CD4-positive, alpha-beta T cell treated with Interferon alpha-2 for 1 hour (primary cell): ENCODE results near the gene VDAC2.
"Not testable (repeated sequence)": the region's sequence is repeated elsewhere in the genome, so short reads cannot be mapped to it uniquely, and the experiment has no call there.

Experiments
- DNase-seq, 2 donors: peaks; one replicate each; pipeline ENCODE4 v3.0.0-alpha.2; 2020 to 2022

Gene VDAC2

DNA sequence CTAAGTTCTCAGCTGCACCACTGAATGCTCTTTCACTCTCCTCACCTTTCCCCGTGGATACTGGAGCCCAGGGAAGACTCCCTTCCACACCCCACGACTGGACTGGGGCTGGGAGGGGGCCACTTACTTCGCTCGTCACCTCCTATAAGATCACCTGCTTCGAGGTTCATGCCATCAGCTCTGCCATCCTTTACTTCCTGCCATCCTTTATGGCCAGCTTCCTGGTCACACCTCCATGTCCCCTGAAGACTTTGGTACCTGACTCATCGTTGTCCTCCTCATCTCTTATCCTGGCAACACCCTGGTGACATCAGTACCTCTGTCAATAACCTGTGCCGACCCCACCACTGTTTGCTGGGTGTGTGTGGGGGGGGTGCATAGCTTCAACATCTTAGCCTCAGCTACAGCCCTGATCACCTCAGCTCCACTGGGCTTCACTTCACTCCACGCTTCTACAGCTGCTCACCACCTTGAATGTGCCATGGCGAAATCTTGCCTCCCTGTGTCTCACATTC lies 8.7 kb upstream of the VDAC2 start:
- DNase-seq, result no peak

DNA sequence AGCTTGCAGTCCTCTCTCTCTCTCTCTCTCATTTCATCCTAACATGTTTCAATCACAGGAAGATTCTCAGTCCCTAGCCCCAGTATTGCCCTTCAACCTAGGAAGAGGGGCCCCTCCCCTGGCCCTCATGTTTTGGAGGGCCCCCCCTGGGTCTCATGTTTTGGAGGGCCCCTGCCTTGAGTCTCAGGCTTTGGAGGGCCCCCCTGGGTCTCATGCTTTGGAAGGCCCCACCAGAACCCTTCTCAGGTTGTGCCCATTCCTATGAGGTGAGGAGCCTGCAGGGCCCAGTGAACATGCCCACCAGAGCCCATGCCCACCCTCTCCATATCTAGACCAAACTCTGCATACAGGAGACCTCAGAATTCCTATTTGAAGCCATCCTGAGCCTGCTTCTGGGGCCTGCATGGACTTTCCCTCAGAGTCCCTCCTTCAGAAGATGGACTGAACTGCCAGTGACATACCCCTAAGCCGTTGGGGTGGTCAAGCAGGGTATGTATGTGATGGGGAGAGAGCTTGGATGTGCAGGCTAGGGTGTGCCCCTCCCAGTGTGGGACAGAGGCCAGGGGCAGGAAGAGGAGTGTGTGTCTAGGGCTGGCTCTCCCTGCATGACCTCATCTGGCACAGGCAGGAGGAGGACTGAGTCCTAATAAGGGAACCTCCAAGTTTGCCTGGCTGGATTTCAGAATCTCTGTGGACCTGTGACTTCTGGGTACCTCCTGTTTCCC lies 8.1 kb upstream of the VDAC2 start:
- DNase-seq, result no peak

DNA sequence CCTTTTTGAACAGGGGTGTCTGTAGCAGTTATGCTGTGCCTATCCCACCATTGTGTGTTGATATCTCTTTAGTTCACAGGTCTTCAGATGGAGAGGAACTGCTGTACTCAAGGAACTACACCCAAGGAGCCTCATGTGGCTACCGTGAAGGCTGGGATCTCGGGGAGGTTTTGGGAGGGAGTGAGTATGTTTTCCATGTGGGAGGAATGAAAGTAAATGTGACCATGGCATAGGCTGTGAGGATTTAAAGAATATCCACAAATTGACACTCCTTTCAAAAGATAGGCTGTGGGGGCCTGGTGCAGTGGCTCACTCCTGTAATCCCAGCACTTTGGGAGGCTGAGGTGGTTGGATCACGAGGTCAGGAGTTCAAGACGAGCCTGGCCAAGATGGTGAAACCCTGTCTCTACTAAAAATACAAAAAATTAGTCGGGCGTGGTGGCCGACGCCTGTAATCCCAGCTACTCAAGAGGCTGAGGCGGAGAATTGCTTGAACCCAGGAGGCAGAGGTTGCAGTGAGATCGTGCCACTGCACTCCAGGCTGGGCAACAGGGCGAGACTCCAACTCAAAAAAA lies 7.5 kb upstream of the VDAC2 start:
- DNase-seq, result not testable (repeated sequence)

- DNase-seq, result no peak
Observed at GRCh38 chr10:75203724-75204123, 6.9 kb upstream of the VDAC2 start.

GRCh38 chr10:75205908-75206307 lies 4.7 kb upstream of the VDAC2 start:
- no peak for DNase-seq

- not testable (repeated sequence) for DNase-seq
Observed at GRCh38 chr10:75206638-75207037, 4.0 kb upstream of the VDAC2 start.

DNA sequence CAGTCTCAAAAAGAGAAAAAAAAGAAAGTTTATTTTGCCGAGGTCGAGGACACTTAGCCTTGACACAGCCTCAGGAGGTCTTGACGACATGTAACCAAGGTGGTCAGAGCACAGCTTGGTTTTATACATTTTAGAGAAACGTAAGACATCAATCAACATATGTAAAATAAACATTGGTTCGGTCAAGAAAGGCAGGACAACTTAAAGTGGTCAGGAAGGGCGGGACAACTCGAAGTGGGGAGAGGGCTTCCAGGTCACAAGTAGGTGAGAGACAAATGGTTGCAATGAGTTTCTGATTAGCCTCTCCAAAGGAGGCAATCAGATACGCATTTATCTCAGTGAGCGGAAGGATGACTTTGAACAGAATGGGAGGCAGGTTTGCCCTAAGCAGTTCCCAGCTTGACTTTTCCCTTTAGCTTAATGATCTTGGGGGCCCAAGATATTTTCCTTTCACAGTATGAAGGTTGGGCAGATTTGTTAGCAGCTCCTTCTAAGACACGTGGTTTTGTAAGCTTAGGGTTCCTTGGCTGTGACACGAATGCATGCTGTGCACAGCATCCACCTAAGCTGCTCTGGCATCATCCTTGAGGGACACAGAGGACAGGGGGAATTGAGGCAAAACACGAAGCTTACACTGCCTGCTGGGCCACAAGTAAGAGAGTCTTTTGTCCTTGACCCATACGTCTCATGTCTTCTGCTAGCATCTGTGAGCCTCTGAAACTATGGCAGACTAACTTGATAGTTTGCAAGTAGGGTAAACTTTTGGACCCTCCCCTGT lies 3.3 kb upstream of the VDAC2 start:
- no peak for DNase-seq

GRCh38 chr10:75207857-75208144 lies 2.8 kb upstream of the VDAC2 start:
- DNase-seq, result no peak

- no peak for DNase-seq
Observed at GRCh38 chr10:75208181-75208580, 2.4 kb upstream of the VDAC2 start.

DNA sequence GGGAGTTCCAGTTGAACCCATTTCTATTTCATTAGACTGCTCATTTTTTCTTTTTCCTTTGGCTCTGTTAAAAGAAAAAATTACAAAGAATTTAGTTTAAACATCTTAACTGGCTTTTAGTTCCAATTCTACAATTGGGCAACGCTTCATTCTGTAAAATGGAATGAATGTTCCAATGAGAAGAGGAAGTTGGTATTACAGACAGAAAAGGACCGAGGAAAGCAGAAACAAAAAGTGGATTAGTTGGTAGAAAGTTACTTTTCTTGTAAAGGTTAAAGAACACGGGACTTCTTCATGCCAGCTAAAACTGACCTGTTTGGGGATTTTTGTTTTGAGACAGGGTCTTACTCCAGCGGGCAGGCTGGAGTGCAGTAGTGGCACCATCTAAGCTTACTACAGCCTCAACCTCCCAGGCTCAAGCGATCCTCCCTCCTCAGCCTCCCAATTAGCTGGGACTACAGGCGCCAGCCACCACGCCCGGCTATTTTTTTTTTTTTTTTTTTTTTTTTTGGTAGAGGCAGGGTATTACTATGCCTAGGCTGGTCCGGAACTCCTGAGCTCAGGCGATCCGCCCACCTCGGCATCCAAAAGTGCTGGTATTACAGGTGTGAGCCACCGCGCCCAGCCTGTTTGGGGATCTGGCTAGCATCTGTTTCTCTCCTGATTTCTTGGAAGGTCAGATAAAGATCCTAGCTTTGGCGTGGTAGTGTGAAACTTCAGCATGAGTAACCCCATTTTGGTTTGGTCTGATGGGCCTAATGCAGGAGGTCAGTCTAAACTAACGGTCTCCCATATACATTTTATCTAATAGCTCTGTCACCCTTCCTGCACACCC lies 1.3 kb upstream of the VDAC2 start:
- DNase-seq, result no peak

- peak; percentile 77 to 81 for DNase-seq
Observed at GRCh38 chr10:75209921-75210281, 695 bp upstream of the VDAC2 start.

DNA sequence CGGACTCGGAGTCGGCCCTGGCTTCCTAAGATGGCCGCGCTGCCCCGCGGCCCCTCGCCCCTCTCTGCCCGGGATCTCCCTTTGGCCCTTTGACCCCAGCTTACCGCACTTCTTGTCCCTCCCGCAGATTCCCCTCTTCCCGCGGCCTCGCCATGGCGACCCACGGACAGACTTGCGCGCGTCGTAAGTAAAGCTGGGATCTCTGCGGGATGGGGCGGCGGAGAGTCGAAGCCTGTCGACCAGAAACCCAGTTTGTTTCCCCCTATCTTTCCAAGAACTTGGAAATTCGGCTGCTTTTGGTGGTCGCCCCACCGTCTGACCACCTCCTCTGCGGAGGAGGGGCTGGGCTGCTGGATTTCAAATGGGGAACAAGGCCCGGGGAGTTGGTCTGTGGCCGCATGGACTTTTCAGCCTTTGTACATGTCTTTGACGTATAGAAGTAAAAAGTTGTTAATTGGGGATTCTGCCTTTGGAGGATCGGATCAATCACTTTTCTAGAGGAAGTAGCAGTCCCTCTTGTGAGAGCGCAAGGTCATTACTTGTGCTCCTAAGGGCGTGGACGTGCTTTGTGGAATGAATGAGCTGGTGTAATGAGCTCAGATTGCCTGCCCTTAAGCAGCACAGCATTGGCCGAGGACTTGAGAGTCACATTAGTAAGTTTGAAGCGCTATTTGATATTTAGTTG lies 553 bp downstream of the VDAC2 start:
- DNase-seq, result peak in 1 of 2 donors; percentile 41

DNA sequence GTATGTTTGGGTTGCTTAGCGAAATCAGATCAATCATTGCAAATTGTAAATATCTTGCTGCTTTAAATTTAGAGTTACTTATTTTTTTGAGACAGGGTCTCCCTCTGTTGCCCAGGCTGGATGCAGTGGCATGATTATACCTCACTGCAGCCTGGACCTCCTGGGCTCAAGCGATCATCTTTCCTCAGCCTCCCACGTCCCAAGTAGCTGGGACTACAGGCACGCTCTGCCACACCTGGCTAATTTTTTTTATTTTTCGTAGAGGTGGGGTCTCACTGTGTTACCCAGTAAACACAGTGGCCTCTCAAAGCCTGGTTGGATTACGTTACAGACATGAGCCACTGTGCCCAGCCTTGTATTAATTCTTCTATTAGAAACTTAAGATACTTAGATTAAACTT lies 1.7 kb downstream of the VDAC2 start:
- DNase-seq, result no peak

DNA sequence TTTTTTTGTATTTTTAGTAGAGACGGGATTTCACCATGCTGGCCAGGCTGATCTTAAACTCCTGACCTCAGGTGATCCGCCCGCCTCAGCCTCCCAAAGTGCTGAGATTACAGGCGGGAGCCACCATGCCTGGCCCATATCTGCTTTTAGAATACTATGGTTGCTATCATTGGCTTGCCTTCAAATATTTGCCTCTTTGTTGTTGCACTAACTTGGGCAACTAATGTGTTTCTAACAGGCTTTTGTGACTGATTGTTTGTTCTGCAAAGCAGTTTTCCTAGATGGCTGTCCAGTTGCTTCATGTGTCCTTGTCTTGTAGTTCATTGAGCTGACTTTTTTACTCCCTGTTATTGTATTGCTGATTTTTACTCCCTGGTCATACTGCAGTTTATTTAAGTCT lies 9.7 kb downstream of the VDAC2 start:
- no peak for DNase-seq

DNA sequence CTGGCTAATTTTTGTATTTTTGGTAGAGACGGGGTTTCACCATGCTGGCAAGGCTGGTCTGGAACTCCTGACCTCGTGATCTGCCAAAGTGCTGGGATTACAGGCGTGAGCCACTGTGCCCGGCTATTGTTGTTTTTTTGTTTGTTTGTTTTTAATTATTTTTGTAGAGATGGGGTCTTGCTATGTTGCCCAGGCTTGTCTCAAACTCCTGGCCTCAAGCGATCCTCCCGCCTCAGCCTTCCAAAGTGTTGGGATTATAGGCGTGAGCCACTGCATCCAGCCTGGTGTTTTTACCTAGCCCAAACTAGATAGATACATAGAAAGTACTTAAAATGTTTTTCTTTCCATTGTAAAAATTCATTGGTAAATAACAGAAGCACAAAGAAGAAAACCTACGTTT lies 10.9 kb downstream of the VDAC2 start:
- not testable (repeated sequence) for DNase-seq

- no peak for DNase-seq
Observed at GRCh38 chr10:75223507-75223906, 12.9 kb downstream of the VDAC2 start.

GRCh38 chr10:75226095-75226494 lies 15.5 kb downstream of the VDAC2 start:
- DNase-seq, result no peak

DNA sequence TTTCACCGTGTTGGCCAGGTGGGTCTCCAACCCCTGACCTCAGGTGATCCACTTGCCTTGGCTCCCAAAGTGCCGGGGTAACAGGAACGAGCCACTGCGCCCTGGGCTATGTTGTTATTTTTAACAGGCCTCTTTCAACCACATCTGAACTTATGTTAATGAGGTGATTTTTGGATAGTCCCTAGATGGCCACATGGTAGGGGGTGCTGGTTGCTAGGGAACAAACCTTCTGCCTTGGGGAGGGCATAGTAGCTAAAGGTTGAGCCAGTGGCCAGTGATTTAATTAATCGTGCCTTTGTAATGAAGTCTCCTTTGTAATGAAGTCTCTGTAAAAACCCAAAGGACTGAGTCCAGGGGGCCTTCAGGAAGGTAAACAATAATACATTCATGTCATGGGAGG lies 16.1 kb downstream of the VDAC2 start:
- DNase-seq, result no peak

DNA sequence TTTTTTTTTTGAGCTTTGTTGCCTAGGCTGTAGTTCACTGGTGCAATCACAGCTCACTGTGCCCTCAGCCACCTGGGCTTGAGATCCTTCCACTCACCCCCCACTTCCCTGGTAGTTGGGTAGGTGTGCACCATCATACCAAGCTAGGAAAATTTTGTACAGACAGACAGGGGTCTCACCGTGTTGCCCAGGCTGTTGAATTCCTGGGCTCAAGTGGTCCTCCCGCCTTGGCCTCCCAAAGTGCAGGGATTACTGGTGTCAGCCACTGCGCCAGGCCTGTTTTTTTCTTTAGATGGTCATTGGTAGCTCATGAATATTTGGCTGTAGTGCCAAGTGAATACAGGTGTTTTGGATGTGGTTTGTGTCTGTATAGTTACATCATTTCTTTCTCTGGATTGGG lies 17.7 kb downstream of the VDAC2 start:
- DNase-seq, result no peak

DNA sequence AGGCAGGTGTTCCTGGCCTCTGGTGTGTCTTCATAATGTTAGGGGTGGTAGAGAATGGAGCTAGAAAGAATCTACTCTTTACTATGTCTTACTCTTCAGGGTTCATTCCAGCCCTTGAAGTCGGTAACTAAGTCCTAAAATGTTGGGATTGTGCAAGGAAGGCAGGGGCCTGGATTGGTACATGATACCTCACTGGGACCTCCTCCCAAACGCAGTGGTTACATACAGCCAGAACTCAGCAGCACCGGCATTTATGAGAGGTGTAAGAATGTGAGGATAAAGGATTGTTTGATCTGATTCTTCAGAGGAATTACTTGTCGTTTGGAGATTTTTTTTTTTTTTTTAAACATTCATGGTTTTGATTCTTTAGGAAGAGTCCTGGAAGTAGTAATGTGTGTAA lies 18.2 kb downstream of the VDAC2 start:
- no peak for DNase-seq

DNA sequence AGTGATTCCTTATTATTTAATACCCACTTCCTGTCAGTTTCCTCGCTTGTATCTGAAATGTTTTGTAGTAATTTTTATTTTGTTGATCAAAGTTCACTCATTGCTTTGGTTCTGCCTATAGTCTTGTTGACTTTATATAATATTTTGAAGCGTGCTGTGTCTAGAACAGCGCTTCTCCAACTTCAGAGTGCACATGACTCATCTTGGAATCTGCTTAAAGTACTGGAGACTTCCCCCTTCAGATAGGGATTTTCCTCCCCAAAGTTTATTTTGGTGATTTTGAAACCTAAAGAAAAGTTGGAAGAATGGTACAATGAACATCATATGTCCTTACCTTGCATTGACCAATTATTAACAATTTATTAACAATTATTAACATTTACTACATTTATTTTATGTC lies 19.4 kb downstream of the VDAC2 start:
- DNase-seq, result no peak

DNA sequence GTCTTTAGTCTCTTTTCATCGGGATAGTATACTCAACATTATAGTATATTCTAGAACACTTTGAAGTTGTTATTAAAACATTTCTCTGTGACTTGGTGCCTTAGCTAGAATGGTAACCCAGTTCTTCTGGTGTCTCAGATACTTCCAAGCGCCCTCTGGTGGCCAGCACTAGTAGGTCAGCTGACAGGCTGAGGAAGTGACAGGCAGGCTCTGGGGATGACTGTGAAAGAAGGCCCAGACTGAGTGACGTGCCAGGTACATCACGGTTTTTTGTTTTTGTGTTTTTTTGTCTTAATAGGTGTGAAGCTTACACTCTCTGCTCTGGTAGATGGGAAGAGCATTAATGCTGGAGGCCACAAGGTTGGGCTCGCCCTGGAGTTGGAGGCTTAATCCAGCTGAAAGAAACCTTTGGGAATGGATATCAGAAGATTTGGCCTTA lies 20.0 kb downstream of the VDAC2 start:
- DNase-seq, result peak; percentile 93 to 96
